NCI-H82 treated with DMSO at 0.1 percent for 48 hours (cell line): ENCODE results near the gene TBC1D16.
"Not testable (repeated sequence)": the region's sequence is repeated elsewhere in the genome, so short reads cannot be mapped to it uniquely, and the experiment has no call there.

Source experiments
- DNase-seq: peaks from one replicate; lab custom pipeline; 2025; ENCODE audit not compliant: unreplicated experiment; lab: John Stamatoyannopoulos, UW

TBC1D16 gene

DNA sequence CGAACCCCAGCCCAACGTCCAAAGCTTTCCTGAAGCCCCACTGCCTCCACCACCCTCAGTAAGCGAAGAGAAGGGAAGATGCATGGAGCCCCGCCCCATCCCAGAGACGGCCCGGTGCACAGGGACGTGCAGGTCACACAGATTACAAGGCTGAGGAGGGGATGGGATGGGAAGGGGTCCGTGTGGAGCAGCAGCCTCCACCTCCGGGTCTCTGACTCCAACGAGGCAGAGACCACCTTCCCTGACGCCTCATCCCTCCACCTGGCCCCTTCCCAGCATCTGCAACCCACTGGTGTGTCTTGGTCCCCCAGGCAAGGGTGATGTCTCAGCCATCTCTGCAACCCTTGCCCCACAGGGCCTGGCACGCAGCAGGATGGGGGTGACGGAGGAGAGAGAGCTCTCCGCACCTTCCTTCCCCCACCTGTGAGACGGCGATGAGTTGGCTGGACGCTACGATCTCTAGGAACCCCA, 58.5 kb downstream of the TBC1D16 start:
- no peak for DNase-seq

DNA sequence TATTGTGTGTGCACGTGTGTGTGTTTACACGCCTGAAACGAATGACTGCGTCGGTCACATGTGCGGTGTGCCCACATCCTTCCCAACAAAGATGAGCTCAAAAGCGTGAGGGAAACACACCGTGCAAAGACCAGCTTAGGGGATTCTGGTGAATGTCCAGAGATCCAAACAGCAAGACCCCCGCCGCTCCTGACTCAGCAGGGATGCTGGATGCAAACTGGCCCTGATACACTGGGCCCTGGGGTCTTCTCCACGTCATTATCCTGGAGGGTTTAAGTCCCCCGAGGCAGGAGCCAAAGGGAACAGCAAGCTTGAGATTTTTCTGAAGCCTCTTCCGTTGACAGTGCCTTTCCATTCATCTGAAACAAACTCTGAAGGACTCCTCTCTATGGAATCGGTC, 59.2 kb downstream of the TBC1D16 start:
- DNase-seq = no peak

DNA sequence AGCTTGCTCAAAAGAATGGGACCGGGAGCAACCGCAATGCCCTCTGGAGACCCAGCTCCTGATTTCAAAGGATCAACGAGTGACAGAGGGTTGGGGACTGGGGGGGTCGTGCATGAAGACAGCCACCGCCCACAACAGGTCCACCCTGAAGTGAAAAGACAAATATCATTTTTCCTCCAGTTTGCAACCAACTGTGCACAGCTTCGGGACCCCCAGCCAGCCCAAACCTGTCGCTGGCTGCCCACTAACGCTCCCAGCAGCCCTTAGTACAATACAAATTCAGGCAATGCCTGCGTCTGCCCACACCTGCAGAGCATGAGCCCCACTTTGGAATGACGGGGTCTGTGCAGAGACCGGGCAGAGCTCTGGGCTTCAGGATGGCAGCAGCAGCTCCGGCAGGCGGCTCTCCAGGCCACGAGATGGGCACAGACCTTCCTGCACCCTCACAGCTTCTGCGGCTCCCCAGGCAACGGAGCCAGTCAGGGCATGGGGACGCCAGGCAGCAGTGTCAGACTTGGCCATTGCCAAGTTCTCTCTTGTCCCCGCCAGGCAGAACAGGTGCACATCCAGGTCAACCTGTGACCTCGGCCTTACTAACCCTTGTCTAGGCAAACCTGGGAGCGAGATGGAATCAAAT, 60.1 kb downstream of the TBC1D16 start:
- no peak for DNase-seq

DNA sequence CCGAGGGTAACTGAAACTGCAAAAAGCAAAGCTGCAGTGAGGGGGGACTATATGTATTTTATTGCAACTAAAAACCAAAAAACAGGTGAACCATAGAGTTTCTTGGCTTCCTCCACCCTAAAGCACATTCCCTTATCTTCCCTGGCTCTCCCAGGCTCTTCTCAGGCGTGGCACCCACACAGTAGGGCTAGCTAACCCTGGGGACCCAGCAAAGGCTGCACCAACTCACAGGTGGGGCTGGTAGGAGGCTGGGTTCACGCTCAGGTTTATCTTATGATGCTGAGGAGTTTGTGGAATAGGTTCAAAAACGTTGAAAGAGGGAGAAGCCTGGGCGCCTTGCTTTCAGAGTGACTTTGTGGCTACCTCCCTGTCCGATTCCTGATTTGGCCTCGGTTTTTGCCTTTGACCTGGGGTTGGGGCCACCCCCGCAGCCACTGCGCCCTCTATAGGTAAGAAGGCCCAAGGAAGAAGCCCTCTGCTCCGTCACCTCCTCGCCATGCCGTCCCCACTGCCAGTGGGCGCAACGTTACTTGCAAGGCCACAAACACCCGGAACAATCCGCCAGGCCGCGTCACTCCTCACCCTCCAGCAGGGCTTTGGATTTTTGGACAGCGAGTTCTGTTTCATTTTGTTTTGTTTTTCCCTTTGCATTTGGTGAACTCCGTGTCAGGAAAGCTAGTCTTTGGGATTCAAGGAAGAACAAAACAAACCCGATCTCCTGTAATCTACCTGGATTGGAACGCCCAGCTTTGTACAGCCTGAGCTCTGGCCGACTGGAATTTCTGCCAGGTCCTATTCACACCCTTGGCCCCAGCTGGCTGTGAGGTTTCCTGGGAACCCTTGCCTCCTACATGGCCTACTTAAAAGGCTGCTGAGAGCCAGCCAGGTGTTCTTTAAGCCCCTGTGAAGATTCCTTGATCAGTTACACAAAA, 60.8 kb downstream of the TBC1D16 start:
- no peak for DNase-seq

DNA sequence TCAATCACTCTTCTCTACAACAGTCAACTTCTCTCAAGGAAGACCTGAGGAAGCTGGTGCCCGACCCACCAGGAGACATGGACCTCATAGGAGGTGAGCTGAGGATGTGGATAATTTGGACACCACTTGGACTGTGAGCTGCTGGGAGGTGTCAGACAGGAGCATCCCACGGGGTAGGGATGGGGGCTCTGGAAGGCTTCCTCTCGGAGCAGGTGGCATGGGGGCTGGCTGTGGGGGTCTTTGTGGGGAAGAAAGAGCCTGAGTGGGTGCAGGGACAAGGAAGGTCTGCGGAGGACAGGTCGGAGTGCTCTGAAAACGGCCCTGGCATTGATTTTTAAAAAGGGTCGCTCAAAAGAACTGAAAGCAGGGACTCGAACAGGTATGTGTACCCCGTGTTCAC, 64.0 kb downstream of the TBC1D16 start:
- DNase-seq = no peak

DNA sequence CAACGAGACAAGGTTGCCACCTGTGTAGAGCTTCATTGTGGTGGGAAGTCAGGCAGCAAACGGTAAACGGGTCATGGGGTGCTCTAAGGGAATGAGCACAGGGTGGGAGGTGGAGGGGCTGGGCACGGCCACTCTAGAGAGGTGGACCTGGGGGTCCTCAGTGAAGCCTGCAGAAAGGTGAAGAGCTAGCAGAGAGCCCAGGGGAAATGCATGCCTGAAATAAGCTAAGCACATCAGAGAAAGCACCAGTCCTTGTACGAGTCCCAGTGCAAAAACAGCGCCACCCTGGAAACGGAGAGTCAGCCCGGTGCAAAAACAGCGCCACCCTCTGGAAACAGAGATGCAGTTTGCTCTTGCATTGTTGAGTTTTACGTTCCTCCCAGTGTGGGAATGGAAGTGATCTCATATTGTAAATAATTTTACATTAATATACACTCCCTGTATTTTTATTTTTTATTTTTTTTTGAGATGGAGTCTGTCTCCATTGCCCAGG, 65.0 kb downstream of the TBC1D16 start:
- DNase-seq = peak; percentile 11

DNA sequence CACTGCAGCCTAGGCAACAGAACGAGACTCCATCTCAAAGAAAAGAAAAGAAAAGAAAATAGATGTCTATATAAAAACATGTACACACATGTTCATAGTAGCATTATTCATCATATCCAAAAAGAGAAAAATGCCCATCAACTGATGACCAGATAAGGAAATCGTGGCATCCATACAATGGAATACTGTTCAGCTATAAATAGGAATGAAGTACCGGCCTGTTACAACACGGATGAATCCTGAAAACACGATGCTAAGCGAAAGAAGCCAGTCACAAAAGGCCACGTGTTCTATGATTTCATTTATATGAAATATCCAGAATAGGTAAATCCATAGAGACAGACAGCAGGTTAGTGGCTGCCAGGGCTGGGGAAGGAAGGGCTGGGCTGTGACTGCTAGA, 65.8 kb downstream of the TBC1D16 start:
- no peak for DNase-seq

DNA sequence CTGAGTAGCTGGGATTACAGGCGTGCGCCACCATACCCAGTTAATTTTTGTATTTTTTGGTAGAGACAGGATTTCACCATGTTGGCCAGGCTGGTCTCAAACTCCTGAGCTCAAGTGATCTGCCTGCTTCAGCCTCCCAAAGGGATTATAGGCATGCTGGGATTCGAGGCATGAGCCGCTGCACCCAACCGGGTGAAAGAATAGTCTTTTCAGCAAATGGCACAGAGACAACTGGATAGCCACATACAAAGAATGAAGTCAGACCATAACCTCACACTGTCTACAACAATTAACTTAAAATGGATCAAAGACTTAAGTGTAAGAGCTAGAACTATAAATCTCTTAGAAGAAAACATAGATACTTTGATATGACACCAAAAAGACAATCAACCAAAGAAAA, 67.6 kb downstream of the TBC1D16 start:
- DNase-seq = no peak

DNA sequence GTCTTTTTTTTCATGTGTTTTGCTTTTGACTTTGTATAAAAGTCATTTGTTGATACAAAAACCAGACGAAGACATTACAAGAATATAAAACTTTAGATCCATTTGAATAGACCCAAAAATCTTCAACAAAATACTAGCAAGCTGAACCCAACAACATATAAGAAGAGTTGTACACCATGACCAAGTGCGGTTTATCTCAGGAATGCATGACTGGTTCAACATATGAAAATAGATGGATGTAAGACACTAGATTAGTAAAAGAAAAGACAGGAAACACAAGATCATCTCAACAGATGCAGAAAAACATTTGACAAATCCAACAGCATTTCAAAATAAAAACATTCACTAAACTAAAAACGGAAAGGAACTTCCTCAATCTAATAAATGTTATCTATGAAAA, 69.0 kb downstream of the TBC1D16 start:
- DNase-seq = no peak

DNA sequence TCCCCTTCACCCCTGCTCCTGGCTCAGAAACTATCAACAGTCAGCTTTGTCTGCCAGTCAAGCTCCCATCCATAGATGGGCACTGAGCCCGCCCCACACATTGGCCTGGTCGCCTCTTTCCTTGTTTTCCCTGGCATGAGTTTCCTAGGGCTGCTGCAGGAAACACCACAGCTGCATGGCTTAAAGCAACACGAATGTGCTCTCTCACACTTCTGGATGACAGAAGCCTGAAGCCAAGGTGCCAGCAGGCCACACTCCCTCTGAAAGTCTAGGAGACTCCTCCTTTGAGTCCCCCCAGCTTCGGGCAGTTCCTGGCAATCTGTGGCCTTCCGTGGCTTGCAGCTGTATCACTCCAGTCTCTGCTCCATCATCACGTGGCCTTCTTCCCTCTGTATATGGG, 69.9 kb downstream of the TBC1D16 start:
- no peak for DNase-seq

DNA sequence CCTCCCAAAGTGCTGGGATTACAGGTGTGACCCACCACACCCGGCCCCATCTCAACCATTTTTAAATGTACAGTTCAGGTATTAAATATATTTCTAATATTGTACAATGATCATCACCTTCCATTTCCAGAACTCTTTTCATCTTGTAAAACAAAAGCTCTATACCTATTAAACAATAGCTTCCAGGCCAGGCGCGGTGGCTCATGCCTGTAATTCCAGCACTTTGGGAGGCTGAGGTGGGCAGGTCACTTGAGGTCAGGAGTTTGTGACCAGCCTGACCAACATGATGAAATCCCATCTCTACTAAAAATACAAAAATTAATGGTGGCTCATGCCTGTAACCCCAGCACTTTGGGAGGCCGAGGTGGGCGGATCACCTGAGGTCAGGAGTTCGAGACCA, 73.2 kb downstream of the TBC1D16 start:
- DNase-seq = not testable (repeated sequence)

DNA sequence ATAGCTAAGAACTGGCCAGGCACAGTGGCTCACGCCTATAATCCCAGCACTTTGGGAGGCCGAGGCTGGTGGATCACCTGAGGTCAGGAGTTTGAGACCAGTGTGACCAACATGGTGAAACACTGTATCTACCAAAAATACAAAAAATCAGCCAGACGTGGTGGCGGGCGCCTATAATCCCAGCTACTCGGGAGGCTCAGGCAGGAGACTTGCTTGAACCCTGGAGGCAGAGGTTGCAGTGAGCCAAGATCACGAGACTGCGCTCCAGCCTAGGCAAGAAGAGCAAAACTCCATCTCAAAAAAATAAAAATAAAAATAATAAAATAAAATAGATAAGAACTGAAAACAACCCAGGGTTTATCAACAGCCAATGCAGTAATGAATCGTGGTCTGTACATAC, 74.1 kb downstream of the TBC1D16 start:
- not testable (repeated sequence) for DNase-seq

DNA sequence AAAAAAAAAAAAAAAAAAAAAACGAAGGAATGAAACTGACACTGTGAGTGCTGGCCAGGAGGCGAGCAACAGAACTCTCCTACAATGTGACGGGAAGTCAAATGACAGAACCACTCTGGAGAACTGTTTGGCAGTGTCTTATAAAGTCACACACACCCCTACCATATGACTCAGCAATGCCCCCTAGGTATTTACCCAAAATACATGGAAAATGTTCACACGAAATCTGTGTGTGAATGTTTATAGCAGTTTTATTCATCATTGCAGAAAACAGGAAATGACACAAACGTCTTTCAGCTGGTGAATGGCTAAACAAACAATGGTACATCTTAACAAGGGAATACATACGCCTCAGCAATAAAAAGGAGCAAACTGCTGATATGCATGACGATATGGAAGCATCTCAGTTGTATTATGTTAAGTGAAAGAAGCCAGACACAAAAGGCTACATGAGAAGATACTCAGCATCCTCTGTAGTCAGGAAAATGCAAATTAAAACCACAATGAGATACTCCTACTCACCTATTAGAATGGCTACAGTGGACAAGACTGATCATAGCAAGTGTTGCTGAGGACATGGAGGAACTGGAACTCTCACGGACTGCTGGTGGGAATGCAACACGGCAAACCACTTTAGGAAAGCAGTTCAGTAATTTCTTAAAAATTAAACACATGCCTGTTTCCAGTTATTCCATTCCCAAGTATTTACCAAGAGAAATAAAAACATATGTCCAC, 74.7 kb downstream of the TBC1D16 start:
- no peak for DNase-seq

DNA sequence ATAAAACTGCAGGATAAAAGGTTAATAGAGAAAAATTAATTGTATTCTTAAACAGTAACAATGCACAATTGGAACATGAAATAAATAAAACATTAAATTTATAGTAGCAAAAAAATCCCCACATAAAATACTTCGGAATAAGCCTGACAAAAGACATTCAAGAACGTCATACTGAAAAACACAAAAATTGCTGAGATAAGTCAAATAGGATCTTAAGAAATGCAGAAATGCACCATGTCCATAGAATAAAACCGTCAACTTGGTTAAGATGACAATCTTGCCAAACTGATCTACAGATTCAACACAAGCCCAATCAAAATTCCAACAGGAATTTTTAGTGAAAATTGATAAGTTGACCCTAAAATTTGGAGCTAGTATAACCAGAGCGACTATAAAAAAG, 76.6 kb downstream of the TBC1D16 start:
- no peak for DNase-seq

DNA sequence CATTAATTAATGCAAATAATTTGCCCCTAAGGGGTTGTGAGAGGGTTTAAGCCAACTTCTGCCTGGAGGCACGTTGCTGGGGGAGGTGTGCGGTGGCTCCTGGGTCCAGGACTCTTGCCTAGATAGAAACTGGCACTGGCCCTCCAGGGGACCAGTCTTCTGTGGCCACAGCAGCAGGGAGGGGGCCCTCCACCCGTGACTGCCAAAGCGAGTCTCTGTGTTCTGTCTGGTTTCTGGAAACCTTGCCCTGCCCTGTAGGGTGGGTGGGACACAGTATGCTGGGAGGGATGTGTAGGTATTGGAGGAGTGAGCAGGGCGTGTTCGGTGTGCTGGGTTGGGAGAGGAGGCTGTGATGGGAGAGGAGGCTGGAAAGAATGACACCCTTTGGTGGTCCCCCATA, 78.8 kb downstream of the TBC1D16 start:
- no peak for DNase-seq

DNA sequence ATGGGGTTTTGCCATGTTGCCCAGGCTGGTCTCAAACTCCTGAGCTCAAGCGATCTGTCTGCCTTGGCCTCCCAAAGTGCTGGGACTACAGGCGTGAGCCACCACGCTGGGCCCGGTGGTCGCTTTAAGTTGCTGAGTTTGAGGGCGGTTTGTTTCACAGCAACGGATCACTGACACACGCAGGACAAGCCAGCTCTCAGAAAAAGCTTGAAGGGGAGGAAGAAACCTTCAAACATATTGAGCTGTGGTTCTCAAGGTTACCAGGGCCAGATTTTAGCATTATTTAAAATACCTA, 79.3 kb downstream of the TBC1D16 start:
- not testable (repeated sequence) for DNase-seq

DNA sequence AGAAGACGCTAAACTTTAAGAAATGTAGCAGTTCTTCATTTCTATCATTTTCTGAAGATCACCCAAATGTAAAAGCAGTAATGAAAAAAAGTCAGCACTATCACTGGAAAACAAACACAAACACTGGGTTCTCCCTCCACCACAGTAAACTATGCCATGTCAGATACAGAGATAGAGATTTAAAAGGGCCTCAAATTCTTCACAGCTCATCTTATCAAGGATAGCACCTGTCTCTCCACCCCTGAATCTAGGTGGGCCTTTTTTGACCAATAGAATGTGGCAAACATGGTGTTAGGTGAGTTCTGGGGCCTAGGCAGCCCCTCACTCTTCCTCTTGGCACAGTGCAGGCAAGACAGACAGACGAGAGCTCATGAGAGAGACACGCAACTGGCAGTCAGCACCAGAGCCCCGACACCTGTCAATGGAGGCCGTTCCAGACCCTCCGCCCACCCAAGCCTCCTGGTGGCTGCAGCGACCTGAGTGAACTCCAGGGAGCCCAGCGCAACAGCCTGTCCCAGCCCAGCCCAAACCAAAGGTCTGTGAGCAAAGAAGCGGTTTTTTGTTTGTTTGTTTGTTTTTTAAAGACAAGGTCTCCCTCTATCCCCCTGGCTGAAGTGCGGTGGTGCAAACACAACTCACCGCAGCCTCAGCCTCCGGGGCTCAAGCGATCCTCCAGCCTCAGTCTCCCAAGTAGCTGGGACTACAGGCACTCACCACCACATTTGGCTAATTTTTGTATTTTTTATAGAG, 79.8 kb downstream of the TBC1D16 start:
- no peak for DNase-seq

DNA sequence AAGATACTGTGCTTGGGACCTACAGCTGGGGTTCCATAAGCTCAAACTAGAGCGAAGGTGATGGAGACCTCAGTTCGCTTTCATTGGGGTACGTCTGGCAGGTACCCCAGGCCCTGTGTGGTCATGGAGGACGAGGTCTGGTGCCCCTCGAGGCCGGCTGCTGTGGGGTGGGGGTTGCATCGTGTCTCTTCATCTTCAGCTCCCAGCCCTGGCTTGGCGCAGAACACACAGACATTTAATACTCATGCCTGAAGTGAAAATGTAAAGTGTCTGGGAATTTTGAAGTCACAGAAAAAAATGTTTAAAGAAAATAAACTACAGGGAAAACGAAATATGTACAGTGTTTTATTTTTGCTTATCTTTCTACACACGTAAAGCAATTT, 80.5 kb downstream of the TBC1D16 start:
- no peak for DNase-seq

DNA sequence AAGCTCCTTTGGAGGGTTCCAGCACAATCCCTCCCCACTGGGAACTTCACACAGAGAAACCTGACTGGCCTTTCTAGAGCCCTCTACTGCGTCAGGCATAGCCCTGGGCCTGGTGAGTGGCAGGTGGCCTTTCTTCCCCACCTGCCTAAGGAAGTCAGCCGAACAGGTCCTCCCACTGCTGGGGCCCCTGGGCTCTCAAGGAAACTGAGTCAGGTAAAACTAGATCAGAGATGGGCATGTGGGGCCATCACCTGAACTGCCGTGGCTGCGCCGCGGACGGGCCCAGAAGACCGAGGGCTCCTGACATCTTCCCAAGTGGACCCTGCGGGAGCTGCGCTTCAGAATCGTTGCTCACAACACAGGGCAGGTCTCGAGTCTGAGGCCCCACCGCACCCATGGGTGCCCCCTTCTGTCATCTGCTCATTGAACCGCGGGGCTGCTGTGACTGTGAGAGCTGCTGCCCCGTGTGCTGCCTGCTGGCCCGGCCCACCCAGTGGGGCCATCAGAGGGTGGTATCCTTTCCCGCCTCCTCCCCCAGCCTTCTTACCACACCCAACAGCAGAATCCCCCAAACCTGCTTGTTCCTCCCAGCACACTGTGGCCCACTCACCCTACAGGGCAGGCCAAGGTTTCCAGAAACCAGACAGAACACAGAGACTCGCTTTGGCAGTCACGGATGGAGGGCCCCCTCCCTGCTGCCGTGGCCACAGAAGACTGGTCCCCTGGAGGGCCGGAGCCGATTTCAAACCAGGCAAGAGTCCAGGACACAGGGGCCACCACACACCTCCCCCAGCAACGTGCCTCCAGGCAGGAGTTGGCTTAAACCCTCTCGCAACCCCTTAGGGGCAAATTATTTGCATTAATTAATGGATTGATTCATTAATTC, 81.1 kb downstream of the TBC1D16 start:
- no peak for DNase-seq

DNA sequence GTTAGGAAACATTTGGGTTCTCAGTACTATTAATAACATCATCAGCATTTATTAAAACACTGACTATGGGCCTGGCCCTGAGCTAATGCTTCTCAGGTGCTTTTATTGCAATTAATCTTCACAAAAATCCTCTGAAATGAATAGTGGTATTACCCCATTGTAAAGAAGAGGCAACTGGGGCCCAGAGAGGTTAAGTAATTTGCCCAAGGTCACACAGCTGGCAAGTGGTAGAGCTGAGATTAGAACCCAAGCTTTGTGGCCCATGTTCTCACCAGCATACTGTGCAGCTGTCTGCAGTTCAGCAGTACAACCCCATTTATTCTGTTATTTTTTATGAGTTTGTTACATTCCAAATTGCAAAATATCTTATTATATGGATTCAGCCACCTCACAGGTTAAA, 82.3 kb downstream of the TBC1D16 start:
- no peak for DNase-seq
